CD4-positive, alpha-beta T cell treated with Interleukin-6 at 100 ng/mL for 8 hours (primary cell): ENCODE results near the gene KRT81.
"Not testable (repeated sequence)": the region's sequence is repeated elsewhere in the genome, so short reads cannot be mapped to it uniquely, and the experiment has no call there.

Source experiments
- DNase-seq: peaks from one replicate; pipeline ENCODE4 v3.0.0-alpha.2; 2020; ENCODE audit warnings: mixed read lengths, low spot score

The KRT81 gene

GRCh38 chr12:52274521-52275120 lies 16.7 kb downstream of the KRT81 start, which contains the start of gene KRT86:
Gene KRT86 (plus strand): TSS chr12:52274645. CDS start chr12:52301917, 27,272 bp downstream.
- DNase-seq: no peak

- DNase-seq: no peak
These were observed 20.2 kb downstream of the KRT81 start for GRCh38 chr12:52271158-52271557.

GRCh38 chr12:52270541-52271070 lies 20.7 kb downstream of the KRT81 start:
- DNase-seq: no peak

GRCh38 chr12:52268212-52268611 lies 23.1 kb downstream of the KRT81 start:
- no peak for DNase-seq

- DNase-seq: no peak
These were observed 23.6 kb downstream of the KRT81 start for GRCh38 chr12:52267699-52268098.

GRCh38 chr12:52267266-52267665 lies 24.1 kb downstream of the KRT81 start:
- no peak for DNase-seq

- DNase-seq: no peak
These were observed 24.8 kb downstream of the KRT81 start for GRCh38 chr12:52266514-52266913.

- no peak for DNase-seq
These were observed 26.9 kb downstream of the KRT81 start for GRCh38 chr12:52264435-52264825.

GRCh38 chr12:52263761-52264434 lies 27.4 kb downstream of the KRT81 start:
- DNase-seq: no peak

GRCh38 chr12:52262286-52262685 lies 29.0 kb downstream of the KRT81 start:
- DNase-seq: no peak

GRCh38 chr12:52261208-52261484 lies 30.2 kb downstream of the KRT81 start:
- DNase-seq: no peak

GRCh38 chr12:52260361-52261207 lies 30.8 kb downstream of the KRT81 start:
- no peak for DNase-seq

- DNase-seq: no peak
These were observed 31.6 kb downstream of the KRT81 start for GRCh38 chr12:52259657-52260243.

- DNase-seq: no peak
These were observed 32.9 kb downstream of the KRT81 start for GRCh38 chr12:52258335-52258901.

GRCh38 chr12:52257922-52258321 lies 33.4 kb downstream of the KRT81 start:
- not testable (repeated sequence) for DNase-seq

GRCh38 chr12:52257074-52257551 lies 34.2 kb downstream of the KRT81 start:
- no peak for DNase-seq

- no peak for DNase-seq
These were observed 34.8 kb downstream of the KRT81 start for GRCh38 chr12:52256584-52256935.

- no peak for DNase-seq
These were observed 35.3 kb downstream of the KRT81 start for GRCh38 chr12:52255926-52256583.

- DNase-seq: no peak
These were observed 36.2 kb downstream of the KRT81 start for GRCh38 chr12:52254965-52255751.

- no peak for DNase-seq
These were observed 37.0 kb downstream of the KRT81 start for GRCh38 chr12:52254180-52254964.
